ENCODE measurements around the gene ATP13A4.

ATP13A4 gene

GRCh38 chr3:193593668-193594030 is 39.0 kb upstream of the ATP13A4 start:
- peak overlapping the region; percentile 82 for H3K27ac ChIP-seq
- DNase-seq, result no peak
- H3K27me3 ChIP-seq (ENCODE audit: insufficient read depth, low read depth, severe bottlenecking), result no peaks in the 10 kb centered on the region
- peak overlapping the region; percentile 83 for H3K4me3 ChIP-seq (ENCODE audit: low read depth, low read length)
- TF ChIP-seq CTCF (IDR thresholded peaks at IDR 0.05; ENCODE audit: low read depth, low read length), result no peak
- no peaks in the 10 kb centered on the region for H3K36me3 ChIP-seq
- H3K9me3 ChIP-seq (ENCODE audit: severe bottlenecking), result no peaks in the 10 kb centered on the region

GRCh38 chr3:193592841-193593667 is 38.4 kb upstream of the ATP13A4 start, which contains the start of gene OPA1:
OPA1 (plus strand) TSS chr3:193593208; CDS start chr3:193593378, 170 bp downstream.
- peak; percentile 94 for DNase-seq
- Histone ChIP-seq H3K36me3 (no peaks in the 10 kb centered on the region), H3K27me3 (ENCODE audit: insufficient read depth, low read depth, severe bottlenecking) (no peaks in the 10 kb centered on the region), H3K9me3 (ENCODE audit: severe bottlenecking) (no peaks in the 10 kb centered on the region), H3K4me3 (ENCODE audit: low read depth, low read length) (peak within 1 kb of the TSS; percentile 83), H3K27ac (peak within 1 kb of the TSS; percentile 82)
- TF ChIP-seq CTCF (IDR thresholded peaks at IDR 0.05; ENCODE audit: low read depth, low read length), result no peak

- no peak for DNase-seq
These were observed 35.6 kb upstream of the ATP13A4 start for GRCh38 chr3:193590088-193590856.

GRCh38 chr3:193589616-193590015 is 34.9 kb upstream of the ATP13A4 start:
- no peak for TF ChIP-seq CTCF (IDR thresholded peaks at IDR 0.05; ENCODE audit: low read depth, low read length)
- Histone ChIP-seq H3K27me3 (ENCODE audit: insufficient read depth, low read depth, severe bottlenecking) (no peaks in the 10 kb centered on the region), H3K36me3 (no peaks in the 10 kb centered on the region), H3K4me3 (ENCODE audit: low read depth, low read length) (no peak overlapping the region), H3K27ac (no peak overlapping the region), H3K9me3 (ENCODE audit: severe bottlenecking) (no peaks in the 10 kb centered on the region)
- DNase-seq, result no peak

More at GRCh38 chr3:193590088-193590856, 35.6 kb upstream of the ATP13A4 start:
- H3K4me3 ChIP-seq (ENCODE audit: low read depth, low read length), result no peak overlapping the region
- H3K27me3 ChIP-seq (ENCODE audit: insufficient read depth, low read depth, severe bottlenecking), result no peaks in the 10 kb centered on the region
- no peaks in the 10 kb centered on the region for H3K36me3 ChIP-seq
- no peak for TF ChIP-seq CTCF (IDR thresholded peaks at IDR 0.05; ENCODE audit: low read depth, low read length)
- no peaks in the 10 kb centered on the region for H3K9me3 ChIP-seq (ENCODE audit: severe bottlenecking)
- no peak overlapping the region for H3K27ac ChIP-seq

- DNase-seq, result no peak
- no peak for TF ChIP-seq CTCF (IDR thresholded peaks at IDR 0.05; ENCODE audit: low read depth, low read length)
- Histone ChIP-seq H3K36me3 (no peaks in the 10 kb centered on the region), H3K9me3 (ENCODE audit: severe bottlenecking) (no peaks in the 10 kb centered on the region), H3K27me3 (ENCODE audit: insufficient read depth, low read depth, severe bottlenecking) (no peaks in the 10 kb centered on the region), H3K4me3 (ENCODE audit: low read depth, low read length) (no peak overlapping the region), H3K27ac (no peak overlapping the region)
These were observed 34.4 kb upstream of the ATP13A4 start for GRCh38 chr3:193589129-193589528.

All from WERI-Rb-1 (cell line).